CD4-positive, alpha-beta T cell treated with Interleukin-17A for 4 hours (primary cell): Measurements from ENCODE around the gene SBF2.
"Not testable (repeated sequence)": the region's sequence is repeated elsewhere in the genome, so short reads cannot be mapped to it uniquely, and the experiment has no call there.

Experiments used
- DNase-seq: peaks from one replicate; pipeline ENCODE4 v3.0.0-alpha.2; 2020; ENCODE audit warnings: mixed read lengths

Gene SBF2

DNA sequence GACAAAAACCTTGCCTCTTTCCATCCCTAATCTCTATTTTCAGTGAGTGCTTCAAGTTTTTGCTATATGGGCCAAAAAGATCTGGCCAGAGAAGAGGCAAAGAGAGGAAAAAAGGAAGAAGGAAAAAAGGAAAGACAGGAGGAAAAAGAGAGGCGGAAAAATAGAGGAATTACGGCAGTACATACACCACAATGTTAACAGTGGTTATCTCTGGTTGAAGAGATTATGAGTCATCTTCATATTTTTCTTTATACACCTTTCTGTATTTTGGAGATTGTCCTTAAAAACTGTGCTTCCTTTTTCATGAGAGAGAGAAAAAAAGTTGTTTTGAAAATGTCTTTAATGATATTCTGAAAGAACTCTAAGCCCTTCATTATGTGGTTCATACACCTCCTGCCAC, 133.7 kb downstream of the SBF2 start:
- no peak for DNase-seq

DNA sequence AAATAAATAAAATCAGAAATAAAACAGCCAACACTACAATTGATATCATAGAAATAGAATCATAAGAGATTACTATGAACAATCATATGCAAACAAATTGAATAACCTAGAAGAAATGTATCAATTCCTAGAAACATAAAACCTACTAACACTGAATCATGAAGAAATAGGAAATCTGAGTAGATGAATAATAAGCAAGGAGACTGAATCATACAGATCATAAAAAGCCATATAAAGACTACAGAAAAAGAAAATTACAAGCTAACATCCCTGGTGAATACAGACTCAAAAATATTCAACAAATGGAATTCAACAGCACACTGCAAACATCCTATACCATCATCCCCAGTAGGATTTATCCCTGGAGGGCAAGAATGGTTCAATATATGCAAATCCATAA, 135.6 kb downstream of the SBF2 start:
- no peak for DNase-seq

DNA sequence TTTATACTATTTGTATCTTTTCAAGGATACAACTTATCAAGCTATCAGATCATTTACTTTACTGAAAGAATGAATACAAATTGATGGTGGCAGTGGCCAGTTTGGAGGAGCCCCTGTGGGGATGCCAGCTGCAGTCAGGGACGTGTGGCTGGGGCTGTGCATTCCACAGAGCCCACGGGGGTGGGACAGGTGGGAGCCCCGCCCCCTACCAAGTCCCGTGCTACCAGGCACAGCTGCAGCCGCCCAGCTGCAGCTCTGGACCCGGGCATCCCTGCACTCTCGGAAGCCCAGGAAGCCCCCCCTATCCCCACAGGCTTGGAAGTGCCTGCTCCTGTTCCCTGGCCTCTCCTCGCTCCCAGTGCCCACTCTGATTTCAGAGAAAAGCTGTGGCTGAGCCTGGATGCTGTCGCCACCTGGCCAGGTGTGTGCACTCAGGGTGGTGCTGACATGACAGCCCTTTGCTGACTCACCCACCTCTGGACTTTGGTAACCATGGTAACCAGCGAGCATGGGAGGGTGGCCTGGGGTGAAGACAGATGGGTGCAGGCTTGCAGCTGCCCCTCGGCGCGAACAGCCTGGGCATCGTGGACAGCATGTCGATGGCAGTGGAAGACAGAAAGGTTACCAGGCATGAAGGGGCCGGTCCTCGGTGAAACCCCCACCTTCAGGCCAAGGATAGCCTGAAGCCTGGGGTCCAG, 138.1 kb downstream of the SBF2 start:
- DNase-seq: no peak

DNA sequence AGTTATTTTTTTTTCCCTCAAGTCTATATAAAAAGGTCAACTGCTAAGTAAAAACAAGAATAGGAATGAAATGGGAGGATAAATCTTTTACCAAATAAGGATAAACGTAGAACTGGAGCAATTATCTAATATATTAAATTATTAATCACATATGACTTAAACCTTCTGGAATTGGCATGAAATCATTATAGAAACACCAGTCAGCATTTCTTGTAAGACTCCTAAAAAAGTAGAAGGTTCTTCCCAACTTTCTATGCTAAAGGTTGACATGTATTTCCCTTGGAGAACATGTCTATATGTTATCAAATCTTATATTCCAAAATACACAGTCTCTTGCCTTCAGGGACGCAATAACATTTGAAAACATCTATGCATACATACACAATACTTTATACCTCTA, 143.2 kb downstream of the SBF2 start:
- no peak for DNase-seq

DNA sequence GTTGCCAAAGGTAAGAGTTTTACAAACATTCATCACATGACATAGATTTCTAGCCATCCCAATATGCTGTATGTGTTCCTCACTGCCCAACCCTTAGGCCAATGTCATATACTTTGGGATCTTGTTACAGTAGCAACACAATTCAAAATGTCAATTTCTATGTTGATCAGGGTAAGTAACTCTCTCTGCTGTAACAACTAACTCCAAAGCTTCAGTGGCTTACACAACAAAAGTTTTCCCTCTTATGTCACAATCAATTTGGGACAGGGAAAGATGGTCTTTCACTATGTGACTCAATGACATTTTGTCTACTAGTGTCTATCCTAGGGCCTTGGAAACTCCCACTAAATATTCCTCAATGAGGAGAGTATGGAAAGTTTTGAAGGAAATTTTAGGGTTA, 144.5 kb downstream of the SBF2 start:
- DNase-seq: no peak

DNA sequence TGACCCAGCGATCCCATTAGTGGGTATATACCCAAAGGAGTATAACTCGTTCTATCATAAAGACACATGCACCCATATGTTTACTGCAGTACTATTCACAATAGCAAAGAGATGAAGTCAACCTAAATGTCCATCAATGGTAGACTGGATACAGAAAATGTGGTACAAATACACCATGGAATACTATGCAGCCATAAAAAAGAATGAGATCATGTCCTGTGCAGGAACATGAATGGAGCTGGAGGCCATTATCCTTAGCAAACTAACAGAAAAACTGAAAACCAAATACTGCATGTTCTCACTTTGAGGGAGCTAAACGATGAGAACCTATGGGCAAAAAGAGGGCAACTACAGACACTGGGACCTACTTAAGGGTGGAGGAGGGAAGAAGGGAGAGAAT, 146.8 kb downstream of the SBF2 start:
- no peak for DNase-seq

DNA sequence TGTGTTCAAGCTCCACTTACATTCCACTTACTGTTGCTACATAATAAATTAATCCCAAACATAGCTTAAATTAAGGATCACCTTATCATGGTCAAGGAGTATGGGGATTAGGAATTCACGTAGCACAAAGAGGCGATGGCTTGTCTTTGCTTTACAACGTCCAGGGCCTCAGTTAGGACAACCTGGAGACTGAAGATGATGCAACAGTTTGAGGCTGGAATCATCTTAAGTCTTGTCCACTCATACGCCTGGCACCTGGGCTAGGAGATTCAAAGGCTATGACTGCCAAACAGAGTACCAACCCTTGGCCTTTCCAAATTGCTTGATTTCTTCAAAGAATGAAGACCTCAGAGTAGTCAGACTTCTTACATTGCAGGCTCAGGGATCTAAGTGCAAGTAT, 149.1 kb downstream of the SBF2 start:
- DNase-seq: no peak

DNA sequence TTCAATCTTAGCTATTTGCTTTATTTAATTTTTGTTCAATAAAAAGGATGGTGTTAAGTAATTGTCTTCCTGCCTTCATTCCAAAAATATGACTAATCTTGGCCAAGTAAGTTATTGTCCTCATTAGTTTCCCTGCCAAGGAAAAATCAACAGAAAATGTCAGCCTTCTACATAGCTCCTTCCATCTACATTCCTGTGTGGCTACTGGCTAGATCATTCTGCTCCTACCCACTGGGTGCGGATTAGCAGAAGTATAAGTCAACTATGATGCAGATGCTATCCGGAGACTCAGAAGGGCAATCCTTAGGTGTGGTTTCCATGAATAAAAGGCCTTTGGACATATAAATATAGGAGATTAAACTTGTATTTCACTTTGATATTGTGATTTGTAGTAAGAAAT, 154.4 kb downstream of the SBF2 start:
- no peak for DNase-seq

DNA sequence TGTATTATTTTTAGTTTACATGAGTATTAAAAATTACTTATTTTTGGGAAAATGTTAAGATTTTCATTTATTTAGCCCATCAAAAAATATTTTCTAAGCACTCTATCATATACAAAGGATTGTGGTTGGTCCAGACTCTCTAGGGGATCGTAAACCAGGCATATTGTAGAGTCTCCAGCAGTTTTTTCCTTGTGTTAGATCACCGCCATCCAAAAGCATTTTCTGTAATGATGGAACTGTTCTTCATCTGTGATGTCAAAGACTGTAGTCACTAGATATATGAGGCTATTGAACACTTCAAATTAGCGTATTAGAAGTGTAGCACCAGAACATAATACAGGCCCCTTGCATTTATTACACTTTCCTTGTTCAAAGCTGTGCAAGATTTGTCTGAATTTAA, 154.9 kb downstream of the SBF2 start:
- no peak for DNase-seq

DNA sequence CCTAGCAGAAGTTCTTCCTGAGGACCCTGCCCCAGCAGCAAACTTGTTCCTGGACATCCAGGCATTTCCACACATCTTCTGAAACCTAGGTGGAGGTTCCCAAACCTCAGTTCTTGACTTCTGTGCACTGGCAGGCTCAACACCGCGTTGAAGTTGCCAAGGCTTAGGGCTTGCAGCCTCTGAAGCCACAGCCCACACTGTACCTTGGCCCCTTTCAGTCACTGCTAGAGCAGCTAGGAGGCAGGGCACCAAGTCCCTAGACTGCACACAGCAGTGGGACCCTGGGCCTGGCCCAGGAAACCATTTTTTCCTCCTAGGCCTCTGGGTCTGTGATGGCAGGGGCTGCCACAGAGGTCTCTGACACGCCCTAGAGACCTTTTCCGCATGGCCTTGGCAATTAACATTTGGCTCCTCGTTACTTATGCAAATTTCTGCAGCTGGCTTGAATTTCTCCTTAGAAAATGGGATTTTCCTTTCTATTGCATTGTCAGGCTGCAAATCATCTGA, 159.0 kb downstream of the SBF2 start:
- no peak for DNase-seq

DNA sequence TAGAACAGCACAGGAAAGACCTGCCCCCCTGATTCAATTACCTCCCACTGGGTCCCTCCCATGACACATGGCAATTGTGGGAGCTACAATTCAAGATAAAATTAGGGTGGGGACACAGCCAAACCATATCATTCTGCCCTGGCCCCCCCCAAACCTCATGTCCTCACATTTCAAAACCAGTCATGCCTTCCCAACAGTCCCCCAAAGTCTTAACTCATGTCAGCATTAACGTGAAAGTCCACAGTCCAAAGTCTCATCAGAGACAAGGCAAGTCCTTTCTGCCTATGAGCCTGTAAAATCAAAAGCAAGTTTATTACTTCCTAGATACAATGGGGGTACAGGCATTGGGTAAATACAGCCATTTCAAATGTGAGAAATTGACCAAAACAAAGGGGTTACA, 159.8 kb downstream of the SBF2 start:
- not testable (repeated sequence) for DNase-seq

DNA sequence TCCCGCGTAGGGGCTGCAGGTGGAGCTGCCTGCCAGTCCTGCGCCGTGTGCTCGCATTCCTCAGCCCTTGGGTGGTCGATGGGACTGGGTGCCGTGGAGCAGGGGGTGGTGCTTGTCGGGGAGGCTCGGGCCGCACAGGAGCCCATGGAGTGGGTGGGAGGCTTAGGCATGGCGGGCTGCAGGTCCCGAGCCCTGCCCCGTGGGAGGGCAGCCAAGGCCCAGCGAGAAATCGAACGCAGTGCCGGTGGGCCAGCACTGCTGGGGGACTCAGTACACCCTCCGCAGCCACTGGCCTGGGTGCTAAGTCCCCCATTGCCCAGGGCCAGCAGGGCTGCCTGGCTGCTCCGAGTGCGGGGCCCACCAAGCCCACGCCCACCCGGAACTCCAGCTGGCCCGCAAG, 160.8 kb downstream of the SBF2 start:
- DNase-seq: not testable (repeated sequence)

DNA sequence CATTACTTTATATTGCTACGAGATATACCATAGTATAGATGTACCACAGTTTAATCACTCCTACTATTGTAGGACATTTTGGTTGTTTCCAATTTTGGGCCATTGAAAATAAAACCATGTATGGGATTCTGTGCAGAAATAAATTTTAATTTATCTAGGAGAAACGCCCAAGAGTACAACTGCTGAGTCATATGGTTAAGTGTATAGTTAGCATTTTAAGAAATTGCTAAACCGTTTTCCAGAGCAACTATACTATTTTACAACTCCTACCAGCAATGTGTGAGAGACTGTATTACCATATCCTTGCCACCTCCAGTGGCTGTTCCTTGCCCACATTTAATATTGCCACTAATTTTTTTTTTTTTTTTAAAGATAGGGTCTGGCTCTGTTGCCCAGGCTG, 163.1 kb downstream of the SBF2 start:
- no peak for DNase-seq

DNA sequence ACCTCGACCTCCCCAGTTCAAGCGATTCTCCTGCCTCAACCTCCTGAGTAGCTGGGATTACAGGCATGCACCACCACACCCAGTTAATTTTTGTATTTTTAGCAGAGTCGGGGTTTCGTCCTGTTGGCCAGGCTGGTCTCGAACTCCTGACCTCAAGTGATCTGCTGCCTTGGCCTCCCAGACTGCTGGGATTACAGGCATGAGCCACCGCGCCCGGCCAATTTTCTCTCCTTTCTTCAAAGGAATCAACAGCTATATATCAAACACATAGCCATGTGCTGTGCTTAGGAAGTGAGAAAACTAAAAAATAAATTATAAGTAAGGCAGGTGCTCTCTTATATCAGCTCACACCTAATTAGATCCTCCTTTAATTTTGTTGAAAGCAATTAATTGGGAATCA, 164.8 kb downstream of the SBF2 start:
- DNase-seq: not testable (repeated sequence)

DNA sequence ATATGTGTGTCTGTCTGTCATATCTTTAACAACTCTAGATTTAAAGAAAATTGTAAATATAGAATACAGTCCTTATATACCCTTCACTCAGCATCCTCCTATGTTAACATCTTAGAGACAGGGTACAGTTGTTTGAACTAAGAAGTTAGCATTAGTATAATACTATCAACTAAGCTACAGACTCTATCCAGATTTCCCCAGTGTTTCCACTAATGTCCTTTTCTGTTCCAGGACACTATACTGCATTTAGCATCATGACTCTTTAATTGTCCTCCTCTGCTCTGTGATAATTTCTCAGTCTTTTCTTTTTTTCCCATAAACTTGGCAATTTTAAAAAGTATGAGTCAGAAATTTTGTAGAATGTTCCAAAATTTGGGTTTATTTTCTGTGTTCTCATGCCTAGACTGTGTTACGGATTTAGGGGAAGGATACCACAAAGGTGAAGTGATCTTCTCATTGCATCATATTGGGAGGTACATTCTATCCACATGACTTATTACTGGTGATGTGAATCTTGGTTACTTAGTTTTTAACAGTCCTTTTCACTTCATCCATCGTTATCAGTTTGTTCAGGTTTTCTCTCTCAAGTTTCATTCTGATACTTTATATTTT, 168.4 kb downstream of the SBF2 start:
- no peak for DNase-seq

DNA sequence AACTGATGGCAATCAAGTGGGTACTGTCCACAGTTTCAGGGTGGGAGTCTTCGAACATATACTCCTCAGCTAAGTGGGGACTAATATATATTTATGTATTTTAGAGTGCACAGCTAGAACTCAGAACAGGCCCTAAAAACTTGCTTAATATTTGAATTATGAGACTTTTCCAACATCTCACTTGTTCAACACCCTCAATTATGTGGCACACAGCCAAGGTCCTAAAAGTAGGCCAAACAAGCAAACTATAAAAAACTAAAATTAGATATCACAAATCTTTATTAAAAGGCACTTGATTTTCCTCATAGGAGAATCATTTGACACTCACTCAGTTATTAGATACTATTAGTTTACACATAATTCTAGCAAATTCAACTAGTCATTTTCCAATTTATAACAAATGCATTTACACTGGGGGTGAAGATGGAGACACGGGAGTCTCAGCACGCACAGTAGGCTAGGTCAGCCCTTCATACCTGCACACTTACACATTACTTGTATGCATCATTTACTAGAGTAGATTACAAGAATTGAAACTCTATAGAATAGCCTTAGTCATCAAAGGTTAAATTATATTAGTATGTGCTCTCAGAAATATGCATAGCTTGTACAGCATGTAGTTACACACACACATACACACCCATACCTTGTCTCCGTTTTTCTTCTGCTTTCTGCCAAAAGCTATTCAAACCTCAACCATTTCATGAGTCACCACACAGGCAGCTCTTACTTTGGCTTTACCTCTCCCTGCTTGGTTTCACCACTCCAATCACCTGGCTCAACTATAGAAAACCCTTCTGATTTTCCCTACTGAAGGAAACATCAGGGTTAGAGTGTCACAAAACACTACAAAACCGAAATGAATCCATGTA, 171.5 kb downstream of the SBF2 start:
- DNase-seq: no peak

DNA sequence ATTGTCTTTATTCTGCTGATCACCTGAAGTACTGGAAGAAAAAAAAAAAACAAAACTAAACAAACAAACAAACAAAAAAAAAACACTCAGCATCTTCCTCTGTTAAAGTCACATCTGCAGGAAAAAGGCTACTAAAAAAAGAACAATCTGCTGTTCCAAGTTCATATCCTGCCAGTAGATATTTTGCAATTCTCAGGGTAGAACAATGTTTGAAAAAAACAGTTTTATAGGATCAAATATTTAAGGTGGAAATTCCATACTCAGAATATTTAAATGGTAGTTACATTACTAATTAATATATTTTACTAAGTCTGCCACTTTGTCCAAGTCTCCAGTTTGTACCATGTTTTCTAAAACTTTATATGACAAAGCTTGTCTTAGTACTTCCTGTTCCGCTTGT, 175.2 kb downstream of the SBF2 start:
- no peak for DNase-seq

DNA sequence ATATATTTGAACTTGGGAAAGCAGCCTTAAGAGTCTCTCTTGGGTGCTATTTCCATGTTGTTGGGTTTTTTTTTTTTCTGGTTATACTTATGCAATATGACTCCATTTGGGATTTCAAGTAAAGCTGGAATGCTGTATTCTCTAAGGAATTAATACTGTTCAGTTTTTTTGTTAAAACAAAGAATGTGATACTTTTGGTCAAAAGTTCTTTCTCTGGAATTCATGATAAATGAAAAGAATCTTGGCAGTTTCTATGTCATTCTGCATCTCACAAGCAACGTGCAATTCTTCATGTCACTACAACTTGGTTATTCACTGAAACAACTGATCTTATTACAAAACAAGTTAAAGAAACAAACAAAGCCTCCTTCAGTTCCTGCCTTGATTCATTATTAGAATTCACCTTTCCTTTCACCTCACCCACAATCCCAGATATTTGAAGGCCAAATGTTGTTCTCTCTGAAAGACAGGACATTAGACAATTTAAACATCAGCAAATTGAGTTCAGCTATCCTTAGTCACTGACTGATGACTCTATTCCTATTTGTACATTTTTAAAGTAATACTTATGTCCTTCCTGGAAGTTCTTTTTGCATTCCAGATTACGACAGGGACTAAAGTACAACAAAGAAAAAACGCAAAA, 176.2 kb downstream of the SBF2 start:
- no peak for DNase-seq

DNA sequence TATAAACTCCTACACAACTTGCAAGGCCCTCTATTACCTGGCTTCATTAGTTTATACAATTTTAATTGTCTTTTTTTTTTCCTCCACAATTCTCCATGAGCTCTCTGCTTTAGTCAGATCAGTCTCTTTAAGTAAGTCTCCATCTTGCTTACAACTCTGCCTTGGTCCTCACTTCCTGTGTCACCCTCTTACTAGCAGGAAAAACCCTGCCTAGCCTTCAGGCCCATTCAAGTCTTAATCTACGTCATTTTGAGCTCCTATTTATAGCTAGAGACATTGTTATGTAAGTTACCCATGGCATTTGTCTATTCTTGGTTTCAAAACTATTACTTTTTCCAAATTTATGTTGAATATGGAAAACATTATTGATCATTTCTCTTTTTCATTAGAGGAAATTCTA, 177.4 kb downstream of the SBF2 start:
- DNase-seq: no peak

DNA sequence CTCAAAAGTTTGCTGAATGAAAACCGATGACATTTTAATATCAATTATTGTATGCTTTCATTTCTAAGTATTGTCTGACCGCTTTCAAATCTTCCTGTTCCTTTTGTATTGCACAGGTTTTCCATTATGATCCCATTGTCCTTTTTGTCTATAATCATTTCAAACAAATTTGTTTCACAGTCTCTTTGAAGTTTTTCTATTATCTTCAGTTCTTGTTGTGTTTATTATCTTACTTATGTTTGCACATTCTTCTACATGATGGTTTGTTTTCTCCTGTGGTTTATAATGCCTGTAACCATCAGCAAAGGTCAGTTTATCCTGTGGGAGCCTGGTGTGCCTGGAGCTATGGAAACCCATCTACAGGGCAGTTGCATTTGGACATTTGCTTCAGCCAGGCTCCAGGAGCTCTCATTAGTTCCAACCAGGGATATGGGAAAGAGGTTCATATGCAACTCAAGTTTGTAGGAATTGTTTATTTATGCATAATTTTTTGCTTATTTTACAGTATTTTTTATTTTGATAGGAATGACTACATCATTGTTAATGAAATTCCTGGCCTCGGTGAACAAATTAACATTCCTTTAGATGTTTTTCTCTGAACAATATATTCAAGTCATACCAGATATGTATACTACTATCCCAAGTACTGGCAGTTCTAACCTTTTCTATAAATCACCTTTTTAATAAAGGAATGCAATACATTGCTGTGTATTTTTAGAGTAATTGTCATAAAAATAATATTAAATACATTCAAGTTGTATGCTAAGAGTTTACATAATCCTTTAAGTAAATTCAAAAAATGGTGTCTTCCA, 179.2 kb downstream of the SBF2 start:
- no peak for DNase-seq

DNA sequence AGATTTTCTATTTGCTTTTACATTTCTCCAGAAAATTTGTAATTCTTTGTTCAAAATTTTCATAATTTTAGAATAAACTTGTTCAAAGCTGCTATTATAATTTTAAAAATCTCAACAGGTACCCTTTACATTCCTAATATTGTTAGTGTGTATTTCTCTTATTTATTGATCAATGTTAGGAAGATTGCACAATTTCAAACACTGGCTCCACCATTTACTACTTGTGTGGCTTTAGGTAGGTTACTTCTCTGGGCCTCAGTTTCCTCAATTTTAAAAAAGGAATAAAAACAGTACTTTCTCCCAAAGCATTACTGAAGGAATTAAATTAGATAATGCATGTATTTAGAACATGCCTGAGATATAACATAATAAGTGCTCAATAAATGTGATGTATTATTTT, 180.2 kb downstream of the SBF2 start:
- no peak for DNase-seq

DNA sequence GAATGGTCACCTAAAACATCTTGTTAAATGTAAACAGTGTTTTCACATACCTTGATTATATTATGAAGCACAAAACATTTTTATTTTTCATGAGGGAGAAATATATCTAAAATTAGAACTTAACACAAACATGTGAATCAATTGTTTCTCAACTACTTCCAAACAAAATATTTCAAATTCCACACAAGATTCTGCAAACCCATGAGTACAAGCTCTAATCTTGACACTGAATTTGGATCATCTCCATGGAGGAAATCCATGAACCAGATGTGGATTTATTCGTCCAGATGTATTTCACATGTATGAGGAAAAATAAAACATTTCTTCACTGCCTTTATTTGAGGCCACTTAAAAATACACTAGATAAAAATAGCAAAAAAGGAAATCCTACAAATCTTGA, 184.2 kb downstream of the SBF2 start:
- no peak for DNase-seq
